HG03442 (cell line): ENCODE results near the gene NACA.
"Not testable (repeated sequence)": the region's sequence is repeated elsewhere in the genome, so short reads cannot be mapped to it uniquely, and the experiment has no call there.

Experiments
- ATAC-seq: cut with Tn5 transposase; IDR thresholded peaks from one replicate; pipeline ENCODE4 v1.9.1; 2021; ENCODE audit warnings: mild to moderate bottlenecking, moderate library complexity; ENCODE audit not compliant: unreplicated experiment

The NACA gene

GRCh38 chr12:56725723-56726102, 614 bp upstream of the NACA start:
- ATAC-seq, result no peak

GRCh38 chr12:56724701-56724971, 463 bp downstream of the NACA start:
- ATAC-seq, result no peak

GRCh38 chr12:56723889-56724700, 1.0 kb downstream of the NACA start:
- ATAC-seq, result no peak

DNA sequence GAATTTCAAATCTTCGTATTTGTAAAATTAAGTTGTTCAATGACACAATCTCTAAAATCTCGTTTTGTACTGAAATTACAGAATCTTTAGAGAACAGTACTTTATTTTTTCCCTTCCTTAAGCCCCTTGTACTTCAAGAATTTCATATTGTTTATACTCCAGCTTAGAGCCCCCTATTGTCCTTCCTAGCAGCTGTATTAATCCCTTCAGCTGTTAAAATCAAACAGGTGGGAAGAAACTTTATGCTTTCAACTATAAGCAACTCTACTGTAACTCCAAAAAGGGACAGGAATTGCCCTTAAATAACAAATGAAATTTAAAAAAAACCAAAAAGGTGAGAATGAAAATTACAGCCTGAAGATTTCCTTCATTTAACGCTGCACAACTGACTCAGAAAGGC, 1.7 kb downstream of the NACA start:
- no peak for ATAC-seq

GRCh38 chr12:56722832-56723231, 2.3 kb downstream of the NACA start:
- ATAC-seq, result no peak

DNA sequence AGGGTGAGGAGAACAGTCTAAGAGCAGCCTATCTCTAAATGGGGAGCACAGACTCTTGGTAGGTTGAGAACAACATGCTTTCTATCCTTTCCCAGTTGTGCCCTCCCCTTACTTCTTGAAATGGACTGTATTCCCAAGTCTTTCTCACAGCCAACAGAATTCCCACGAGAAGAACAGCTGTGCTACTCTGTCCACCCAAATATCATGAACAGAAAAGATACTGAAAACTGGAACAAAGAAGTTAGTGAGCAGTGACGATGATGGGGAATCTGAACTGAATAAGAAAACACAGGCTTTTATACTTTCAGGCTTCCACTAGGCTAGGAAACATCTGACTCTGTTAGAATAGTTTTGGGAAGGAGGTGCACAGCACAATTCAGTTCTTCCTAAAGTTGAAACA, 3.4 kb downstream of the NACA start:
- no peak for ATAC-seq

GRCh38 chr12:56721216-56721615, 3.9 kb downstream of the NACA start:
- ATAC-seq, result no peak

DNA sequence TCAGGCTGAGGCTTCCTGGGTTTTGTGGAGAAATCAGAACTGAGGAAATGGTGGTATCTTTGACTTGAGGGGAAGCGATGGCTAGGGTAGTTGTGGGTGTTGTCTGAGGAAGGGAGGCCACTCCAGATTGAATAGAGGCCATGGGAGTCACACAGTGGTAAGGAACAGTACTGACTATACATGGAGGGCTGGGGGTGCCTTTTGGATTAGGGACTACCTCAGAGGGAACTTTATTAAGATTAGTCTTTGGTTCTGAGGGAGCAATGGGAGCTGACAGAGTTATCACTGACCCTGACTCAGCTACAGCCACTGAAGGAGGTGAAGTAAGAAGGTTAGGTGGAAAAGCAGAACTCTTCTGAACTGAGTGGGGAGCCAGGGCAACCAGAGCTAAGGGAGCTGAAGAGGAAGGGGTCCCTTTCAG, 4.4 kb downstream of the NACA start:
- ATAC-seq, result no peak

GRCh38 chr12:56719056-56719455, 6.0 kb downstream of the NACA start:
- ATAC-seq, result no peak

GRCh38 chr12:56718636-56719035, 6.5 kb downstream of the NACA start:
- ATAC-seq, result no peak

- no peak for ATAC-seq
These were observed 7.0 kb downstream of the NACA start for GRCh38 chr12:56718149-56718548.

DNA sequence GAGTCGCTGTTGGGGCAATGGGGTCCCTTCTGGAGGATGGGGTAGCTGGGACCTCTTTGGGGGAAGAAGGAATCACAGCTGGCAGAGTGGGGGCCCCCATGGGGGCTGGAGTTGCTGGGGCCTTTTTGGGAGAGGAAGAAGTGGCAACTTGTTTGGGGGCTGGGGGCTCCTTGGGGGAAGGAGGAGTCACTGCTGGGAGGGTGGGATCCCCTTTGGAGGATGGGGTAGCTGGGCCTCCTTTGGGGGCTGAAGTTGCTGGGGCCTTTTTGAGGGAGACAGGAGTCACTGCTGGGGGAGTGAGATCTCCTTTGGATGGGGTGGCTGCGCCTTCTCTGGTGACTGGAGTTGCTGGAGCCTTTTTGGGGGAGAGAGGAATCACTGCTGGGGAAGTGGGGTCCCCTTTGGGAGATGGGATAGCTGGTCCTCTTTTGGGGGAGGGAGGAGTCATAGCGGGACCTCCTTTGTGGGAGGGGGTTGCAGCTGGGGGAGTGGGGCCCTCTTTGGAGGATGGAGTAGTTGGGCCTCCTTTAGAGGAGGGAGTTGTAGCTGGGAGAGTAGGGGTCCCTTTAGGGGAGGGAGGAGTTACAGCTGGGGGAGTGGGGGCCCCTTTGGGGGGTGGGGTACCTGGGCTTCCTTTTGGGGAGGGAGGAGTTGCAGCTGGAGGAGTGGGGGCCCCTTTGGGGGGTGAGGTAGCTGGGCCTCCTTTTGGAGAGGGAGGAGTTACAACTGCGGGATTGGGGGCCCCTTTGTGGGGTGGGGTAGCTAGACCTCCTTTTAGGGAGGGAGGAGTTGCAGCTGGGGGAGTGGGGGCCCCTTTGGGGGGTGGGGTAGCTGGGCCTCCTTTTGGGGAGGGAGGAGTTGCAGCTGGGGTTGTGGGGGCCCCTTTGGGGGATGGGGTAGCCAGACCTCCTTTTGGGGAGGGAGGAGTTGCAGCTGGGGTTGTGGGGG, 7.9 kb downstream of the NACA start:
- ATAC-seq, result no peak

DNA sequence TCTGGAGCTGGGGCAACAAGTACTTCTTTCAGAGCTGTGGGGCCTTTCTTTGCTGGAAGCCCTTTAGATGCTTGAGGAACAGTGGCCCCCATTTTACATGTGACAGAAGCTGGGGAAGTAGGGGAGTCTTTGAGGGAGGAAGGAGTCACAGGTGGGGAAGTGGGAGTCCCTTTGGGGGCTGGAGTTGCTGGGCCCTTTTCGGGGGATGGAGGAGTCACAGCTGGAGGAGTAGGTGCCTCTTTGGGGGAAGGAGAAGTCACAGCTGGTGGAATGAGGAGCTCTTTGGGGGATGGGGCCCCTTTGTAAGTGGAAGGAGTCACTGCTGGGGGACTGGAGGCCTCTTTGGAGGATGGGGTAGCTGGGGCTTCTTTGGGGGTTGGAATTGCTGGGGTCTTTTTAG, 8.6 kb downstream of the NACA start:
- ATAC-seq, result no peak

- ATAC-seq, result no peak
These were observed 9.3 kb downstream of the NACA start for GRCh38 chr12:56715798-56716197.

DNA sequence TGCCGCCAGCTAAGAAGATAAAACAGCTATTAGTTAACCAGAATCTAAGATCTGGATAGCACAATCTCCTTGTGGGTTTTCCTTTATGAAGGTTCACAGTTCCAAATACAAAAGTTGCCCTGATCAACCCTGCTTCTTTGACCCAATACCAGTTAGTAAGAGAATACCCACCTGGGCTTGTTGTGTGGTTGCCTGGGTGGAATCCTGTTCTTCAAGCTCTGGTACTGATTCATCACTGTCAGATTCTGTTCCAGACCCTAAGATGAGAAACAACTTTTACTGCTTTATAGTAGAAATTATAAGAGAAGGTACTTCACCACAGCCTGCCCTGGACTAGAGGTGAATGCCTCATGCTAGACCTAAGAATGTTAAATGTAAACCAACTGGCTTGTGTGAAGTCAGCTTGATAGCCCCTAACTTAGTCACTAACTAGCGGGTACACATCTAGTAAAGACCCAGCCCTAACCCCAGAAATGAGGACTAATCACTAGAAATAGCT, 10.6 kb downstream of the NACA start:
- no peak for ATAC-seq

DNA sequence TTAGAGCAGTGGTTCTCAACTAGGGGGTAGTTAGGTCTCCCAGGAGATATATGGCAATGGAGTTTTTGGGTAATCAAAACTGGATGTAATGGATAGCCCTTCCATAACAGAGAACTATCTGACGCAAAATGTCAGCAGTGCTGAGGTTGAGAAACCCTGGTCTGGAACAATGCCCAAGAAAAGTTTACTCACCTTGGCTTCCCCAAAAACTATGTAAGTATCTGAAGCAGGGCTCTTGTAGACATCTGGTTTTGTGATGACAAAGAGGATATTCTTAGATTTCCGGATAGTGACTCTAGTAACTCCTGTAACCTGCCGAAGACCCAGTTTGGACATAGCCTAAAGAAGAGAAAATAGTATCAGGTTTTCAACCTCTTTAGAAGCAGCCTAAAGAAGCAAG, 11.8 kb downstream of the NACA start:
- ATAC-seq, result no peak

- no peak for ATAC-seq
These were observed 15.2 kb downstream of the NACA start for GRCh38 chr12:56709759-56710376.

DNA sequence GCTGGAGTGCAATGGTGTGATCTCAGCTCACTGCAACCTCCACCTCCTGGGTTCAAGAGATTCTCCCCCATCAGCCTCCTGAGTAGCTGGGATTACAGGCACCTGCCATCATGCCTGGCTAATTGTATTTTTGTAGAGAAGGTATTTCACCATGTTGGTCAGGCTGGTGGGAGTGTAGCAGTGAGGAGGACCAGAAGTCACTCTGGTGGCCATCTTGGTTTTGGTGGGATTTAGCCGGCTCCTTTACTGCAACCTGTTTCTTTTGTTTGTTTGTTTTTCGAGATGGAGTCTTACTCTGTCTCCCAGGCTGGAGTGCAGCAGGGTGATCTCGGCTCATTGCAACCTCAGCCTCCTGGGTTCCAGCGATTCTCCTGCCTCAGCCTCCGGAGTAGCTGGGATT, 20.6 kb downstream of the NACA start:
- not testable (repeated sequence) for ATAC-seq

- no peak for ATAC-seq
These were observed 26.0 kb downstream of the NACA start for GRCh38 chr12:56699020-56699661.

- ATAC-seq, result no peak
These were observed 29.6 kb downstream of the NACA start for GRCh38 chr12:56695327-56696101.
